SK-N-SH treated with all-trans-retinoic acid at 6 μM for 48 hours (cell line): ENCODE results near the gene TMEM200A.

Experiments used
- ATAC-seq: fragments of 200-7000 bp; cut with Tn5 transposase; 3 replicates; pipeline ENCODE4 v1.9.1; 2020; ENCODE audit warnings: mild to moderate bottlenecking, moderate library complexity
- ARNTL ChIP-seq: fragments of 450-650 bp; formaldehyde crosslinking; IDR thresholded peaks from 2 replicates; pipeline ENCODE4 v1.5.0; 2020; ENCODE audit warnings: low read depth, mild to moderate bottlenecking, moderate library complexity, borderline replicate concordance
- BACH2 ChIP-seq: fragments of 250-450 bp; sonication (Bioruptor Pico); IDR thresholded peaks from 2 replicates; pipeline ENCODE4 v1.9.0; 2021; ENCODE audit warnings: mild to moderate bottlenecking, borderline replicate concordance
- CSDC2 ChIP-seq: fragments of 250-450 bp; sonication (Bioruptor Pico); IDR thresholded peaks from 2 replicates; pipeline ENCODE4 v1.5.0; 2020; ENCODE audit warnings: mild to moderate bottlenecking, moderate library complexity
- ESRRG ChIP-seq: fragments of 250-450 bp; sonication (Bioruptor Pico); IDR thresholded peaks from 2 replicates; pipeline ENCODE4 v1.6.1; 2021; ENCODE audit warnings: mild to moderate bottlenecking
- ISL1 ChIP-seq: fragments of 250-450 bp; sonication (Bioruptor Pico); IDR thresholded peaks from 2 replicates; pipeline ENCODE4 v2.1.2; 2022; ENCODE audit warnings: mild to moderate bottlenecking, moderate library complexity
- OSR1 ChIP-seq: fragments of 250-450 bp; sonication (Bioruptor Pico); IDR thresholded peaks from 2 replicates; pipeline ENCODE4 v1.8.0; 2022; ENCODE audit warnings: moderate library complexity, mild to moderate bottlenecking, inconsistent platforms
- PATZ1 ChIP-seq: fragments of 250-450 bp; sonication (Bioruptor Pico); IDR thresholded peaks from 2 replicates; pipeline ENCODE4 v1.8.0; 2020; ENCODE audit warnings: mild to moderate bottlenecking, moderate library complexity, borderline replicate concordance
- POU6F1 ChIP-seq: fragments of 250-450 bp; sonication (Bioruptor Pico); IDR thresholded peaks from 2 replicates; pipeline ENCODE4 v1.8.0; 2021; ENCODE audit warnings: low read depth, mild to moderate bottlenecking, moderate library complexity, borderline replicate concordance
- PPARA ChIP-seq: fragments of 250-450 bp; sonication (Bioruptor Pico); IDR thresholded peaks from 2 replicates; pipeline ENCODE4 v1.5.0; 2020; ENCODE audit warnings: mild to moderate bottlenecking, borderline replicate concordance
- RARB ChIP-seq: fragments of 250-450 bp; sonication (Bioruptor Pico); IDR thresholded peaks from 2 replicates; pipeline ENCODE4 v1.8.0; 2021; ENCODE audit warnings: mild to moderate bottlenecking, moderate library complexity
- SNAI2 ChIP-seq: fragments of 250-450 bp; sonication (Bioruptor Pico); IDR thresholded peaks from 2 replicates; pipeline ENCODE4 v1.5.0; 2020; ENCODE audit warnings: mild to moderate bottlenecking, moderate library complexity
- TCF4 ChIP-seq: fragments of 250-450 bp; sonication (Bioruptor Pico); IDR thresholded peaks from 2 replicates; pipeline ENCODE4 v1.8.0; 2021; ENCODE audit warnings: mild to moderate bottlenecking, moderate library complexity, borderline replicate concordance
- TOX ChIP-seq: fragments of 250-450 bp; sonication (Bioruptor Pico); IDR thresholded peaks from 2 replicates; pipeline ENCODE4 v1.8.0; 2021; ENCODE audit warnings: mild to moderate bottlenecking, moderate library complexity, borderline replicate concordance
- TSHZ2 ChIP-seq: fragments of 250-450 bp; sonication (Bioruptor Pico); IDR thresholded peaks from 2 replicates; pipeline ENCODE4 v1.5.0; 2020; ENCODE audit warnings: mild to moderate bottlenecking, moderate library complexity
- ZC3H10 ChIP-seq: fragments of 250-450 bp; sonication (Bioruptor Pico); IDR thresholded peaks from 2 replicates; pipeline ENCODE4 v1.5.1; 2021; ENCODE audit warnings: mild to moderate bottlenecking, moderate library complexity
- ZFP3 ChIP-seq: fragments of 250-450 bp; sonication (Bioruptor Pico); IDR thresholded peaks from 2 replicates; pipeline ENCODE4 v1.5.0; 2020; ENCODE audit warnings: mild to moderate bottlenecking, moderate library complexity
- ZFP30 ChIP-seq: fragments of 450-650 bp; formaldehyde crosslinking; IDR thresholded peaks from 2 replicates; pipeline ENCODE4 v1.5.0; 2022; ENCODE audit warnings: mild to moderate bottlenecking, moderate library complexity
- ZNF565 ChIP-seq: fragments of 450-650 bp; formaldehyde crosslinking; conservative IDR thresholded peaks from 2 replicates; pipeline ENCODE4 v1.5.0; 2020; ENCODE audit warnings: low read depth, mild to moderate bottlenecking, moderate library complexity
- ZNF70 ChIP-seq: fragments of 450-650 bp; formaldehyde crosslinking; IDR thresholded peaks from 2 replicates; pipeline ENCODE4 v1.5.0; 2020; ENCODE audit warnings: mild to moderate bottlenecking, moderate library complexity
- ZNF8 ChIP-seq: fragments of 450-650 bp; formaldehyde crosslinking; IDR thresholded peaks from 2 replicates; pipeline ENCODE4 v1.5.0; 2020; ENCODE audit warnings: mild to moderate bottlenecking, moderate library complexity
- TF ChIP-seq, protein P1 (sequence below): fragments of 250-450 bp; sonication (Bioruptor Pico); IDR thresholded peaks from 2 replicates; pipeline ENCODE4 v1.5.1; 2021; ENCODE audit warnings: mild to moderate bottlenecking, moderate library complexity

Gene TMEM200A

DNA sequence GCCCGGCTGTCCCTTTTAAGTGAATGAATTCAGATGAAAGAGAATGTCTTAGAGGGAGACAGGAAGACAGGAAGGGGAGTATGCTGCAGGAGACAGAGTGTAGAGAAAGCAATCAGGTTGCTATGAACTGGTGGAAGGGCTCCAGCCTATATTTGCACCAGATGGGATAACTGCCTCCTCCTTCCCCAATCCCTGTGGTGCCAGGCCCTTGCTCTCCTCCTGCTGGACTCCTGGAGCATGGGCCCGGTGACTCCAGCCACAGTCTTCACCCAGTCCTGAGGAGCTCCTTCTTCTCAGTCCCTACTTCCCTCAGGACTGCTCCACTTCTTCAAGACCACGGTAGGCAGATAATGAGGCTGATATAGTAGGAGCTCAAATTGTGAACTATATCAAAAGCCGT lies 91.8 kb downstream of the TMEM200A start:
- peak; percentile 65 for ATAC-seq
- TF ChIP-seq ARNTL (CRISPR knock-in tag) (no peak), OSR1 (no peak), ZFP30 (CRISPR knock-in tag) (no peak), ZFP3 (CRISPR knock-in tag) (no peak), RARB (CRISPR knock-in tag) (no peak), TSHZ2 (CRISPR knock-in tag) (no peak), ISL1 (CRISPR knock-in tag) (no peak), ZC3H10 (no peak), POU6F1 (CRISPR knock-in tag) (no peak), ZNF70 (no peak), CSDC2 (CRISPR knock-in tag) (no peak), ZNF8 (CRISPR knock-in tag) (no peak), SNAI2 (CRISPR knock-in tag) (no peak), PPARA (CRISPR knock-in tag) (no peak), ZNF565 (CRISPR knock-in tag) (no peak), BACH2 (CRISPR knock-in tag) (no peak), ESRRG (CRISPR knock-in tag) (no peak), TCF4 (CRISPR knock-in tag) (no peak), TOX (CRISPR knock-in tag) (no peak)
- TF ChIP-seq, protein P1, sequence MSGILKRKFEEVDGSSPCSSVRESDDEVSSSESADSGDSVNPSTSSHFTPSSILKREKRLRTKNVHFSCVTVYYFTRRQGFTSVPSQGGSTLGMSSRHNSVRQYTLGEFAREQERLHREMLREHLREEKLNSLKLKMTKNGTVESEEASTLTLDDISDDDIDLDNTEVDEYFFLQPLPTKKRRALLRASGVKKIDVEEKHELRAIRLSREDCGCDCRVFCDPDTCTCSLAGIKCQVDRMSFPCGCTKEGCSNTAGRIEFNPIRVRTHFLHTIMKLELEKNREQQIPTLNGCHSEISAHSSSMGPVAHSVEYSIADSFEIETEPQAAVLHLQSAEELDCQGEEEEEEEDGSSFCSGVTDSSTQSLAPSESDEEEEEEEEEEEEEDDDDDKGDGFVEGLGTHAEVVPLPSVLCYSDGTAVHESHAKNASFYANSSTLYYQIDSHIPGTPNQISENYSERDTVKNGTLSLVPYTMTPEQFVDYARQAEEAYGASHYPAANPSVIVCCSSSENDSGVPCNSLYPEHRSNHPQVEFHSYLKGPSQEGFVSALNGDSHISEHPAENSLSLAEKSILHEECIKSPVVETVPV (CRISPR knock-in tag) = no peak

DNA sequence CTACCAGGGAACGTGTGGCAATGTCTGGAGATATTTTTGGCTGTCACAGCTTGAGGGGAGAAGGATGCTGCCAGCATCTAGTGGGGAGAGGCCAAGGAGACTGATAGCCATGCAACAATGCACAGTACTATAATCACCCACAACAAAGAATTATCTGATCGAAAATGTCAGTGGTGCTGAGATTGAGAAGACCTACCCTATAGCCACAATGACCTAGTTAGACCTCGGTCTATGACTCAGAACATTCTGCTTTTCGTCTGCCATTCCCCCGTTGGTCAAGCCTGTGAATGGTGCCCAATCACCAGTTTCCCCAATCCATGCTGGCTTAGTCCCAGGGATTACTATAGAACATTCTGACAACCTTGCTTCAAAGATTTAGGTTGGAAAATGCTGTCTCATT lies 93.5 kb downstream of the TMEM200A start:
- TF ChIP-seq TOX (CRISPR knock-in tag) (no peak), ZNF70 (no peak), ZNF565 (CRISPR knock-in tag) (no peak), SNAI2 (CRISPR knock-in tag) (no peak), PATZ1 (CRISPR knock-in tag) (no peak), TSHZ2 (CRISPR knock-in tag) (no peak), ZNF8 (CRISPR knock-in tag) (no peak), ESRRG (CRISPR knock-in tag) (no peak), CSDC2 (CRISPR knock-in tag) (no peak), POU6F1 (CRISPR knock-in tag) (no peak), TCF4 (CRISPR knock-in tag) (no peak), RARB (CRISPR knock-in tag) (no peak), ZFP3 (CRISPR knock-in tag) (no peak), ARNTL (CRISPR knock-in tag) (no peak), ZFP30 (CRISPR knock-in tag) (no peak), PPARA (CRISPR knock-in tag) (no peak), BACH2 (CRISPR knock-in tag) (no peak), OSR1 (no peak), ZC3H10 (no peak)
- TF ChIP-seq, protein P1 (CRISPR knock-in tag) = no peak
- ATAC-seq = no peak
